HEK293 (cell line): ENCODE results near the gene ATP7A.

ENCODE experiments used
- CTCF ChIA-PET: fragments of 350-600 bp; formaldehyde crosslinking; extraction: SDS; loops from one replicate; lab custom pipeline; 2021; ENCODE audit warnings: antibody characterized with exemption; lab: Yijun Ruan, JAX
- POLR2A ChIA-PET: fragments of 300-600 bp; formaldehyde crosslinking; extraction: SDS; loops from one replicate; lab custom pipeline; 2020; ENCODE audit warnings: antibody characterized with exemption, inconsistent platforms; lab: Yijun Ruan, JAX
- H3K27ac ChIP-seq: fragments of 200-500 bp; sonication (Bioruptor generic); 2 replicates; pipeline ENCODE4 v1.5.1; 2014; ENCODE audit warnings: low read depth, low read length, control low read depth, inconsistent platforms; ENCODE audit errors: extremely low read depth
- H3K36me3 ChIP-seq, 2 experiments: fragments of 200-500 bp in 1 of 2; sonication (Bioruptor generic) in 1 of 2; 1 replicate in 1 of 2; 2 replicates in 1 of 2; pipeline ENCODE4 v1.5.1; 2014 to 2017; ENCODE audit warnings: inconsistent platforms in 2 of 2, low read length in 2 of 2; ENCODE audit not compliant: control insufficient read depth in 2 of 2, insufficient read depth in 1 of 2
- H3K4me1 ChIP-seq: fragments of 200-500 bp; sonication (Bioruptor generic); 2 replicates; pipeline ENCODE4 v1.5.1; 2014; ENCODE audit warnings: mild to moderate bottlenecking, low read length, inconsistent platforms; ENCODE audit not compliant: control insufficient read depth, insufficient read depth
- H3K4me3 ChIP-seq: 2 replicates; pipeline ENCODE4 v1.5.1; 2011; ENCODE audit warnings: low read depth, mild to moderate bottlenecking, control low read depth, low read length, moderate library complexity
- H3K9me3 ChIP-seq: fragments of 200-500 bp; sonication (Bioruptor generic); 2 replicates; pipeline ENCODE4 v1.5.1; 2014; ENCODE audit warnings: low read depth, low read length, inconsistent platforms; ENCODE audit not compliant: control insufficient read depth, insufficient read depth
- EGR2 ChIP-seq: fragments of 450-650 bp; formaldehyde crosslinking; IDR thresholded peaks from 2 replicates; pipeline ENCODE4 v1.5.1; 2016; ENCODE audit warnings: low read depth, missing biosample characterization, missing genetic modification characterization
- HOXA7 ChIP-seq: sonication (generic); formaldehyde crosslinking; IDR thresholded peaks from 2 replicates; pipeline ENCODE4 v1.8.1; 2022; ENCODE audit warnings: missing genetic modification reagents, borderline replicate concordance
- HOXC10 ChIP-seq: sonication (generic); formaldehyde crosslinking; IDR thresholded peaks from 2 replicates; pipeline ENCODE4 v1.8.1; 2023; ENCODE audit warnings: mild to moderate bottlenecking, missing genetic modification reagents
- KLF8 ChIP-seq: fragments of 450-650 bp; formaldehyde crosslinking; IDR thresholded peaks from 2 replicates; pipeline ENCODE4 v1.5.1; 2016; ENCODE audit warnings: missing biosample characterization, missing genetic modification characterization
- SALL2 ChIP-seq: fragments of 450-650 bp; formaldehyde crosslinking; IDR thresholded peaks from 2 replicates; pipeline ENCODE4 v1.5.0; 2017; ENCODE audit warnings: missing biosample characterization, mild to moderate bottlenecking, missing genetic modification characterization, borderline replicate concordance
- SCRT2 ChIP-seq: fragments of 450-650 bp; formaldehyde crosslinking; IDR thresholded peaks from 2 replicates; pipeline ENCODE4 v1.5.1; 2016; ENCODE audit warnings: missing biosample characterization, missing genetic modification characterization
- SP2 ChIP-seq: fragments of 450-650 bp; formaldehyde crosslinking; IDR thresholded peaks from 2 replicates; pipeline ENCODE4 v1.5.1; 2016; ENCODE audit warnings: missing biosample characterization, missing genetic modification characterization
- YY1 ChIP-seq: fragments of 450-650 bp; formaldehyde crosslinking; IDR thresholded peaks from 2 replicates; pipeline ENCODE4 v1.5.1; 2018; ENCODE audit warnings: missing biosample characterization, missing genetic modification characterization
- YY2 ChIP-seq: fragments of 450-650 bp; formaldehyde crosslinking; IDR thresholded peaks from 2 replicates; pipeline ENCODE4 v1.5.1; 2016; ENCODE audit warnings: missing biosample characterization, missing genetic modification characterization
- ZBTB17 ChIP-seq: fragments of 450-650 bp; formaldehyde crosslinking; IDR thresholded peaks from 2 replicates; pipeline ENCODE4 v1.5.1; 2016; ENCODE audit warnings: missing biosample characterization, missing genetic modification characterization
- ZBTB8A ChIP-seq: fragments of 450-650 bp; formaldehyde crosslinking; IDR thresholded peaks from 2 replicates; pipeline ENCODE4 v1.5.1; 2016; ENCODE audit warnings: missing biosample characterization, missing genetic modification characterization
- ZNF16 ChIP-seq: fragments of 450-650 bp; formaldehyde crosslinking; IDR thresholded peaks from 2 replicates; pipeline ENCODE4 v1.5.1; 2016; ENCODE audit warnings: low read depth, missing biosample characterization, missing genetic modification characterization
- ZNF23 ChIP-seq: fragments of 450-650 bp; formaldehyde crosslinking; IDR thresholded peaks from 2 replicates; pipeline ENCODE4 v1.5.1; 2016; ENCODE audit warnings: missing biosample characterization, missing genetic modification characterization, borderline replicate concordance
- ZNF350 ChIP-seq: fragments of 450-650 bp; formaldehyde crosslinking; IDR thresholded peaks from 2 replicates; pipeline ENCODE4 v1.5.0; 2017; ENCODE audit warnings: missing biosample characterization, mild to moderate bottlenecking, missing genetic modification characterization
- ZNF394 ChIP-seq: fragments of 450-650 bp; formaldehyde crosslinking; IDR thresholded peaks from 2 replicates; pipeline ENCODE4 v1.5.1; 2016; ENCODE audit warnings: missing biosample characterization, missing genetic modification characterization, mild to moderate bottlenecking, moderate library complexity, borderline replicate concordance
- ZNF501 ChIP-seq: fragments of 450-650 bp; formaldehyde crosslinking; IDR thresholded peaks from 2 replicates; pipeline ENCODE4 v1.5.1; 2016; ENCODE audit warnings: missing biosample characterization, missing genetic modification characterization
- ZNF558 ChIP-seq: fragments of 450-650 bp; formaldehyde crosslinking; IDR thresholded peaks from 2 replicates; pipeline ENCODE4 v1.5.1; 2016; ENCODE audit warnings: missing biosample characterization, missing genetic modification characterization
- ZNF654 ChIP-seq: fragments of 450-650 bp; formaldehyde crosslinking; IDR thresholded peaks from 2 replicates; pipeline ENCODE4 v1.5.1; 2016; ENCODE audit warnings: low read depth, missing biosample characterization, missing genetic modification characterization
- ZNF76 ChIP-seq: fragments of 450-650 bp; formaldehyde crosslinking; IDR thresholded peaks from 2 replicates; pipeline ENCODE4; 2016; ENCODE audit warnings: low read depth, missing biosample characterization, missing genetic modification characterization, borderline replicate concordance
- ZNF792 ChIP-seq: fragments of 450-650 bp; formaldehyde crosslinking; IDR thresholded peaks from 2 replicates; pipeline ENCODE4 v1.5.1; 2016; ENCODE audit warnings: missing biosample characterization, missing genetic modification characterization
- ZXDB ChIP-seq: fragments of 450-650 bp; formaldehyde crosslinking; IDR thresholded peaks from 2 replicates; pipeline ENCODE4 v1.5.1; 2016; ENCODE audit warnings: missing biosample characterization, missing genetic modification characterization
- TF ChIP-seq, protein P1 (sequence below): fragments of 450-650 bp; formaldehyde crosslinking; IDR thresholded peaks from 2 replicates; pipeline ENCODE4 v1.5.1; 2016; ENCODE audit warnings: missing biosample characterization, missing genetic modification characterization
- TF ChIP-seq, protein P2 (sequence below): fragments of 450-650 bp; formaldehyde crosslinking; IDR thresholded peaks from 2 replicates; pipeline ENCODE4 v1.5.1; 2016; ENCODE audit warnings: missing biosample characterization, missing genetic modification characterization
- TF ChIP-seq, protein P3 (sequence below): fragments of 450-650 bp; formaldehyde crosslinking; IDR thresholded peaks from 2 replicates; pipeline ENCODE4 v1.5.1; 2016; ENCODE audit warnings: missing biosample characterization, missing genetic modification characterization, low read depth

The ATP7A gene

DNA sequence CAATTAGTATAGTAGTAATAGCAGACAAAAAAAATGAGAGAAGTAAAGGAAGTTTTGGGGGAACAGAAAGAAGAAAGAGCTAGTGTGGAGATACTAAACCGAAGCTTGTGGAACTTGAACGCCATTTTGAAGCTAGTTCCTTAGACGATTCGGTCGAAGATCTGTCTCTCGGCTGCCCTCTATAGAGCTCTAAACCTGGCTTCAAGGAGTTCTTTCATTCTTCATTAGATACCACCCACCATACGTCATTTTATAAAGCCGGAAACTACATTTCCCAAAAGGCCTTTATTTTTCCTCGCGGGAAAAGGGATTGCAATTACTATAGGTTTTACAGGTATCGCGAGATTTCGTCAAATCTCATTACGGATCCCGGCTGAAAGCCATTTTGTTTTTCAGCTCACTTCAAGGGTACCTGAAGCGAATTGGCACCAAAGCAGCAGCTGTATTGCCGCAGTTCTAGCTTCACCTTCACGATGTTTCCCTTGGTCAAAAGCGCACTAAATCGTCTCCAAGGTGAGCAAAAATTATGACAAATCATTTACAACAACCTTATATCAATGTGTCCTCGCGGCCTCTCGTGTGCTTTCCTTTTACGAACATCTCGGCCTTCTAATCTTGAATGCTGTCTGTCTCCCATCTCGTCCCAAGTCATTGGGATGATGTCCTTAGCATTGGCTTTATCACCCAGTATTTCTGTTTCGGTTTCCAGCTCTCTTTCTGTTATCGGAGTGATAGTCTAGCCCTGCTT lies 11.2 kb upstream of the ATP7A start, which contains the start of gene COX7B (continued):
- TF ChIP-seq ZNF501 (tag by site-specific recombination) (no peak), ZNF23 (tag by site-specific recombination) (no peak), HOXA7 (no peak), ZNF350 (tag by site-specific recombination) (no peak), SALL2 (tag by site-specific recombination) (no peak), SCRT2 (tag by site-specific recombination) (no peak), YY2 (tag by site-specific recombination) (0 out of 2 replicates have a peak, but pooled peaks have one; percentile 40), ZNF654 (peak; percentile 40; the same call in 1 of the 2 replicates), HOXC10 (no peak), KLF8 (tag by site-specific recombination) (peak; percentile 47; the same call in 1 of the 2 replicates), ZBTB17 (tag by site-specific recombination) (peak; percentile 80), SP2 (peak; percentile 29; the same call in 1 of the 2 replicates), ZNF558 (tag by site-specific recombination) (no peak), YY1 (peak; percentile 57), ZNF76 (tag by site-specific recombination) (peak; percentile 83), ZBTB8A (0 out of 2 replicates have a peak, but pooled peaks have one; percentile 7), ZNF16 (tag by site-specific recombination) (no peak), ZNF394 (no peak), ZXDB (tag by site-specific recombination) (0 out of 2 replicates have a peak, but pooled peaks have one; percentile 68)
- TF ChIP-seq, protein P1, sequence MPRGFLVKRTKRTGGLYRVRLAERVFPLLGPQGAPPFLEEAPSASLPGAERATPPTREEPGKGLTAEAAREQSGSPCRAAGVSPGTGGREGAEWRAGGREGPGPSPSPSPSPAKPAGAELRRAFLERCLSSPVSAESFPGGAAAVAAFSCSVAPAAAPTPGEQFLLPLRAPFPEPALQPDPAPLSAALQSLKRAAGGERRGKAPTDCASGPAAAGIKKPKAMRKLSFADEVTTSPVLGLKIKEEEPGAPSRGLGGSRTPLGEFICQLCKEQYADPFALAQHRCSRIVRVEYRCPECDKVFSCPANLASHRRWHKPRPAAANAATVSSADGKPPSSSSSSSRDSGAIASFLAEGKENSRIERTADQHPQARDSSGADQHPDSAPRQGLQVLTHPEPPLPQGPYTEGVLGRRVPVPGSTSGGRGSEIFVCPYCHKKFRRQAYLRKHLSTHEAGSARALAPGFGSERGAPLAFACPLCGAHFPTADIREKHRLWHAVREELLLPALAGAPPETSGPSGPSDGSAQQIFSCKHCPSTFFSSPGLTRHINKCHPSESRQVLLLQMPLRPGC (tag by site-specific recombination): no peak
- TF ChIP-seq, protein P2, sequence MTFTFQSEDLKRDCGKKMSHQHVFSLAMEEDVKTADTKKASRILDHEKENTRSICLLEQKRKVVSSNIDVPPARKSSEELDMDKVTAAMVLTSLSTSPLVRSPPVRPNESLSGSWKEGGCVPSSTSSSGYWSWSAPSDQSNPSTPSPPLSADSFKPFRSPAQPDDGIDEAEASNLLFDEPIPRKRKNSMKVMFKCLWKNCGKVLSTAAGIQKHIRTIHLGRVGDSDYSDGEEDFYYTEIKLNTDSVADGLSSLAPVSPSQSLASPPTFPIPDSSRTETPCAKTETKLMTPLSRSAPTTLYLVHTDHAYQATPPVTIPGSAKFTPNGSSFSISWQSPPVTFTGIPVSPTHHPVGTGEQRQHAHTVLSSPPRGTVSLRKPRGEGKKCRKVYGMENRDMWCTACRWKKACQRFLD (tag by site-specific recombination): no peak
- TF ChIP-seq, all 188 proteins: peak for 13

DNA sequence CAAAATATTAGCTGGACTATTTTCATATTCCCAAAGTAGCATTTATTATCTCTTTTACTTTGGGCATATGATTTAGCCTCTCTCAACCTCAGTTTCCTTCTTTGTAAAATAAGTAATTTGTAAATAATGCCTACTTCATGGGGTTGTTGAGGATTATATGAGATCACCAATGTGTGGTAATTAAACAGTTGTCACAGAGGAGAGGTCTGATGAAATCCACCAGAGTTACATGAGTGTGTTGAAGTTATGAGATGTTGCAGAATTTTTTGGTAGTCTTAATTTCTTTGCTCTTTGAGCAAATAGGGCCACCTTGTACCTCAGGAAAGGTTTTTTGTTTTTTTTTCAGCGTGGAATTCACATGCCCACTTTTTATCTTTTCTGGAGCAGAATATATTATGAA lies 9.8 kb upstream of the ATP7A start:
- peaks cover 10 to 31% of the 10 kb centered on the region in 2 experiments for H3K36me3 ChIP-seq
- H3K4me1 ChIP-seq: no peaks in the 10 kb centered on the region
- no peaks in the 10 kb centered on the region for H3K9me3 ChIP-seq
- no peak overlapping the region for H3K27ac ChIP-seq
- CTCF ChIA-PET: interaction anchor here (2.7 kb wide), 1 partner anchor 7 kb away, joined by 12 read pairs; no protein-coding TSS in a partner anchor
- peak overlapping the region; percentile 47 for H3K4me3 ChIP-seq
- TF ChIP-seq EGR2 (tag by site-specific recombination) (no peak), ZNF792 (tag by site-specific recombination) (no peak)
- TF ChIP-seq, protein P3, sequence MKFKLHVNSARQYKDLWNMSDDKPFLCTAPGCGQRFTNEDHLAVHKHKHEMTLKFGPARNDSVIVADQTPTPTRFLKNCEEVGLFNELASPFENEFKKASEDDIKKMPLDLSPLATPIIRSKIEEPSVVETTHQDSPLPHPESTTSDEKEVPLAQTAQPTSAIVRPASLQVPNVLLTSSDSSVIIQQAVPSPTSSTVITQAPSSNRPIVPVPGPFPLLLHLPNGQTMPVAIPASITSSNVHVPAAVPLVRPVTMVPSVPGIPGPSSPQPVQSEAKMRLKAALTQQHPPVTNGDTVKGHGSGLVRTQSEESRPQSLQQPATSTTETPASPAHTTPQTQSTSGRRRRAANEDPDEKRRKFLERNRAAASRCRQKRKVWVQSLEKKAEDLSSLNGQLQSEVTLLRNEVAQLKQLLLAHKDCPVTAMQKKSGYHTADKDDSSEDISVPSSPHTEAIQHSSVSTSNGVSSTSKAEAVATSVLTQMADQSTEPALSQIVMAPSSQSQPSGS (tag by site-specific recombination): 0 out of 2 replicates have a peak, but pooled peaks have one; percentile 7
- TF ChIP-seq, all 188 proteins: peak for 1
- POLR2A ChIA-PET: interaction anchor here (0.6 to 3.4 kb wide), 2 partner anchors 9 to 11 kb away, joined by 3 to 43 read pairs; partner anchors contain the start of gene ATP7A
